Activated CD4-positive, CD25-positive, alpha-beta regulatory T cell treated with anti-CD3 and anti-CD28 coated beads, Interleukin-2, amount 50 U/mL, for 24 hours (primary cell): ENCODE results near the gene NF1.
"Not testable (repeated sequence)": the region's sequence is repeated elsewhere in the genome, so short reads cannot be mapped to it uniquely, and the experiment has no call there.

ENCODE experiments used
- ATAC-seq, 2 donors: fragments of 150-1000 bp; cut with Tn5 transposase; one replicate each; pipeline ENCODE4 v1.10.0; 2021; ENCODE audit warnings: mild to moderate bottlenecking in 1 of 2, moderate library complexity in 1 of 2

Gene NF1

GRCh38 chr17:31254654-31255053 is 159.9 kb downstream of the NF1 start:
- ATAC-seq, result no peak

- no peak for ATAC-seq
These were observed 162.2 kb downstream of the NF1 start for GRCh38 chr17:31256936-31257335.

- no peak for ATAC-seq
These were observed 165.4 kb downstream of the NF1 start for GRCh38 chr17:31260151-31260550.

- ATAC-seq, result no peak
These were observed 166.8 kb downstream of the NF1 start for GRCh38 chr17:31261601-31262000.

- ATAC-seq, result not testable (repeated sequence)
These were observed 168.1 kb downstream of the NF1 start for GRCh38 chr17:31262923-31263322.

- no peak for ATAC-seq
These were observed 171.3 kb downstream of the NF1 start for GRCh38 chr17:31266042-31266441.

- no peak for ATAC-seq
These were observed 174.3 kb downstream of the NF1 start for GRCh38 chr17:31269036-31269577.

GRCh38 chr17:31269578-31269983 is 174.8 kb downstream of the NF1 start:
- no peak for ATAC-seq

GRCh38 chr17:31272236-31272635 is 177.5 kb downstream of the NF1 start:
- no peak for ATAC-seq

- ATAC-seq, result no peak
These were observed 178.0 kb downstream of the NF1 start for GRCh38 chr17:31272803-31273202.

GRCh38 chr17:31273516-31273915 is 178.7 kb downstream of the NF1 start:
- no peak for ATAC-seq

GRCh38 chr17:31274252-31274651 is 179.5 kb downstream of the NF1 start:
- ATAC-seq, result no peak

- ATAC-seq, result no peak
These were observed 180.3 kb downstream of the NF1 start for GRCh38 chr17:31275116-31275515.

- ATAC-seq, result no peak
These were observed 184.6 kb downstream of the NF1 start for GRCh38 chr17:31279401-31279800.

GRCh38 chr17:31281061-31281460 is 186.3 kb downstream of the NF1 start:
- no peak for ATAC-seq

GRCh38 chr17:31283841-31284240 is 189.1 kb downstream of the NF1 start:
- ATAC-seq, result no peak

- no peak for ATAC-seq
These were observed 191.8 kb downstream of the NF1 start for GRCh38 chr17:31286587-31286986.

GRCh38 chr17:31287932-31288331 is 193.2 kb downstream of the NF1 start:
- ATAC-seq, result not testable (repeated sequence)

- no peak for ATAC-seq
These were observed 195.0 kb downstream of the NF1 start for GRCh38 chr17:31289790-31290189.

- no peak for ATAC-seq
These were observed 197.0 kb downstream of the NF1 start for GRCh38 chr17:31291820-31292219.

GRCh38 chr17:31293581-31293980 is 198.8 kb downstream of the NF1 start:
- no peak for ATAC-seq

GRCh38 chr17:31294231-31294630 is 199.5 kb downstream of the NF1 start:
- no peak for ATAC-seq

GRCh38 chr17:31294820-31295488 is 200.2 kb downstream of the NF1 start:
- no peak for ATAC-seq

GRCh38 chr17:31295489-31295871 is 200.7 kb downstream of the NF1 start:
- no peak for ATAC-seq

GRCh38 chr17:31296142-31296541 is 201.4 kb downstream of the NF1 start:
- no peak for ATAC-seq
